ENCODE measurements around the gene GUCY1A2. TPM values are rescaled to one million over a fixed set of nuclear protein-coding genes. Genes with fewer than 3 reads are reported as not detected.

GUCY1A2 gene
- total and polyA plus RNA-seq, 2 donors (not counting 1 experiment from before 2014, with no cell fraction given), result not detected

DNA sequence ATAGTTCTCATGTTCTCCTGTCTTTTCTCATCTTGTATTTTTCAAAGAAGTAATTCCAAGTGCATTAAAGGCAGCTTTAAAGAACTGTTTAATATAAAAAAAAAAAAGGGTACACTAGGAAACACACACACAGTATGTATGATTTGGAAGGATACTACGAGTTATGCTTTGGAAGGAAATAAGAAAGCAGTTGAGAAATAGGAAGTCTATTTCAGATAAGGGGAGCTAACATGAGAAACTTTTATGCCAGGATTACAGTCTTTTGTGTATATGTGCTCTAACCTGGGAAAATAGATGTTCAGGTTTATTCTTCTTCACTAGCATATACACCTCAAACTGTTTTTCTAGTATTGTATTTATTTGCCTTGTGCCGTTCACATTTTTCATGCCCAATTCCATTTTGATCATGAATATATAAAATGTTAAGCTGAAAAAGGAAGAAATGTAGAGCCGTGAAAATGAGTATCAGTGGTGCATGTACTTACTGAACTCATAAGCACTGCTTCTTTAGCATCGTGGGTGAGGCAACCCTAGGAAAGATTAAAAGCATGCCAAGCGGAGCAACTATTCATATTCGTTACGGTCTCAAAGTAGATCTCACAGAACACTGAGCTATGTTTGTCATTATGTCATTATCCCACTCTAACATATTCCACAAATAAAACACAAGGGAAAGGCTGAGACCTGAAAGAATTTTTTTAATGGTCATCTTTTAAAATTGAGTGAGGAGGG, 59.6 kb downstream of the GUCY1A2 start:
- no peak overlapping the region for H3K27ac Mint-ChIP-seq
- DNase-seq (no peak), ATAC-seq (ENCODE audit: low read depth) (no peak)
- Histone ChIP-seq H3K9ac (ENCODE audit: low read length) (no peak overlapping the region), H3K4me2 (replicated peaks; ENCODE audit: low read depth, low read length, poor library complexity, severe bottlenecking) (no peak overlapping the region), H3K36me3 (replicated peaks in 1 of 2; ENCODE audit: control extremely low read depth in 1 of 2, control insufficient read depth in 1 of 2, extremely low read depth in 1 of 2, insufficient read depth in 2 of 2, low read length in 1 of 2) (no peaks in the 10 kb centered on the region), H3K27me3 (replicated peaks in 1 of 4; ENCODE audit: control extremely low read depth in 1 of 4, control insufficient read depth in 3 of 4, insufficient read depth in 4 of 4, low read length in 3 of 4) (no peaks in the 10 kb centered on the region), H4K20me1 (ENCODE audit: control insufficient read depth, insufficient read depth, low read length, poor library complexity, severe bottlenecking) (no peaks in the 10 kb centered on the region), H3K4me1 (ENCODE audit: control insufficient read depth in 2 of 2, insufficient read depth in 2 of 2, low read length in 2 of 2) (no peaks in the 10 kb centered on the region), H2AFZ (ENCODE audit: insufficient read depth, low read depth, low read length, poor library complexity, severe bottlenecking) (no peak overlapping the region), H3K9me3 (ENCODE audit: control extremely low read depth in 1 of 3, control insufficient read depth in 2 of 3, insufficient read depth in 1 of 3, low read length in 2 of 3) (peaks cover 0 to 11% (median 0%) of the 10 kb centered on the region in 3 donors), H3K27ac (ENCODE audit: low read length in 2 of 2) (no peak overlapping the region), H3K4me3 (ENCODE audit: control extremely low read depth in 1 of 5, extremely low read depth in 1 of 5, insufficient read depth in 1 of 5, low read depth in 2 of 5, low read length in 4 of 5) (no peak overlapping the region), H3K79me2 (ENCODE audit: control insufficient read depth, insufficient read depth, low read length) (no peaks in the 10 kb centered on the region)
- H3K4me3 Mint-ChIP-seq, result no peak overlapping the region
- ChIA-PET POLR2A (no interaction called here), CTCF (no interaction called here)
- no peaks in the 10 kb centered on the region for H3K27me3 Mint-ChIP-seq
- WGBS (ENCODE audit: insufficient coverage), result 52% methylated on average over 3 of the region's 7 CpGs
- no peaks in the 10 kb centered on the region for H3K4me1 Mint-ChIP-seq
- intact Hi-C loops (cut with micrococcal nuclease), result no loop called here
- no peak for TF ChIP-seq CTCF (IDR thresholded peaks at IDR 0.05)
- no peak for TF ChIP-seq EZH2 (IDR thresholded peaks at IDR 0.05; ENCODE audit: borderline replicate concordance, insufficient read depth, low read depth, low read length, poor library complexity, severe bottlenecking)
- peaks cover 4% of the 10 kb centered on the region for H3K9me3 Mint-ChIP-seq (ENCODE audit: insufficient read depth)

- 88% methylated on average over 5 of the region's 5 CpGs for whole genome bisulfite sequencing (ENCODE audit: insufficient coverage)
- no peak overlapping the region for H3K4me3 Mint-ChIP-seq
- H3K27ac Mint-ChIP-seq, result no peak overlapping the region
- peaks cover 0 to 11% (median 0%) of the 10 kb centered on the region in 3 donors for H3K9me3 ChIP-seq (ENCODE audit: control extremely low read depth in 1 of 3, control insufficient read depth in 2 of 3, insufficient read depth in 1 of 3, low read length in 2 of 3)
- no peak for ATAC-seq (ENCODE audit: low read depth)
- H2AFZ ChIP-seq (ENCODE audit: insufficient read depth, low read depth, low read length, poor library complexity, severe bottlenecking), result no peak overlapping the region
- intact Hi-C loops (cut with micrococcal nuclease), result no loop called here
- no peaks in the 10 kb centered on the region for H3K4me1 ChIP-seq (ENCODE audit: control insufficient read depth in 2 of 2, insufficient read depth in 2 of 2, low read length in 2 of 2)
- no peaks in the 10 kb centered on the region for H3K36me3 ChIP-seq (replicated peaks in 1 of 2; ENCODE audit: control extremely low read depth in 1 of 2, control insufficient read depth in 1 of 2, extremely low read depth in 1 of 2, insufficient read depth in 2 of 2, low read length in 1 of 2)
- H3K4me2 ChIP-seq (replicated peaks; ENCODE audit: low read depth, low read length, poor library complexity, severe bottlenecking), result no peak overlapping the region
- no peaks in the 10 kb centered on the region for H3K27me3 ChIP-seq (replicated peaks in 1 of 4; ENCODE audit: control extremely low read depth in 1 of 4, control insufficient read depth in 3 of 4, insufficient read depth in 4 of 4, low read length in 3 of 4)
- H3K4me3 ChIP-seq (ENCODE audit: control extremely low read depth in 1 of 5, extremely low read depth in 1 of 5, insufficient read depth in 1 of 5, low read depth in 2 of 5, low read length in 4 of 5), result no peak overlapping the region
- CTCF ChIA-PET, result no interaction called here
- no peak overlapping the region for H3K9ac ChIP-seq (ENCODE audit: low read length)
- H4K20me1 ChIP-seq (ENCODE audit: control insufficient read depth, insufficient read depth, low read length, poor library complexity, severe bottlenecking), result no peaks in the 10 kb centered on the region
- no peaks in the 10 kb centered on the region for H3K27me3 Mint-ChIP-seq
- DNase-seq, result no peak
- no peak overlapping the region for H3K27ac ChIP-seq (ENCODE audit: low read length in 2 of 2)
- peaks cover 4% of the 10 kb centered on the region for H3K9me3 Mint-ChIP-seq (ENCODE audit: insufficient read depth)
- H3K79me2 ChIP-seq (ENCODE audit: control insufficient read depth, insufficient read depth, low read length), result no peaks in the 10 kb centered on the region
- POLR2A ChIA-PET, result no interaction called here
- H3K4me1 Mint-ChIP-seq, result no peaks in the 10 kb centered on the region
- TF ChIP-seq CTCF (IDR thresholded peaks at IDR 0.05), result no peak
These were observed 61.2 kb downstream of the GUCY1A2 start for GRCh38 chr11:106957030-106957482.

Data from B cell (primary cell).